Measurements from ENCODE around the gene BICDL2.
"Not testable (repeated sequence)": the region's sequence is repeated elsewhere in the genome, so short reads cannot be mapped to it uniquely, and the experiment has no call there.

Gene BICDL2

DNA sequence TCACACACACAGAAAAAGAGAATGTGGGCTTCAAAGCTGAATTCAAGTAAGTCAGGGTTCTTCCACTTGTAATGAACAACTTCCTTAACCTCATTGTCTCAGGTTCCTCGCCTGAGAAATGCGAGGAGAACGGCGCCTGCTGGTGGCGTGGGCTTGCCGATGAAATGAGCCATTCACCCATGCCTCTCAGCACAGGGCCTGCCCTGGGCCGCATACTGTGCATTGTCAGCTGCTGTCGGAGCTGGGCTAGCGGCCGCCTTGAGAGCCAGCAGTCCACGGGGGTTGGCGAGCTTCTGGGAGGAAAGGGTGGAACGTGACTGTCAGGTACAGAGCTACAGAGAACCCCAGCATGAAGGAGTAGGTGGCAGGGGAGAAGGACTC is 16.6 kb upstream of the BICDL2 start:
- H3K9me3 ChIP-seq (ENCODE audit: insufficient read depth, low read depth, low read length); H3K36me3 ChIP-seq (ENCODE audit: insufficient read depth, low read depth, low read length); H3K4me1 ChIP-seq (ENCODE audit: insufficient read depth, low read length); H3K4me3 ChIP-seq (ENCODE audit: low read length); H3K27ac ChIP-seq (ENCODE audit: low read length); H3K9ac ChIP-seq (ENCODE audit: low read depth, low read length): not testable (repeated sequence)
- H3K27me3 ChIP-seq (ENCODE audit: insufficient read depth, low read length): peaks cover 48% of the 10 kb centered on the region

GRCh38 chr16:3052571-3053329 is 16.0 kb upstream of the BICDL2 start:
- not testable (repeated sequence) for H3K4me1 ChIP-seq (ENCODE audit: insufficient read depth, low read length)

DNA sequence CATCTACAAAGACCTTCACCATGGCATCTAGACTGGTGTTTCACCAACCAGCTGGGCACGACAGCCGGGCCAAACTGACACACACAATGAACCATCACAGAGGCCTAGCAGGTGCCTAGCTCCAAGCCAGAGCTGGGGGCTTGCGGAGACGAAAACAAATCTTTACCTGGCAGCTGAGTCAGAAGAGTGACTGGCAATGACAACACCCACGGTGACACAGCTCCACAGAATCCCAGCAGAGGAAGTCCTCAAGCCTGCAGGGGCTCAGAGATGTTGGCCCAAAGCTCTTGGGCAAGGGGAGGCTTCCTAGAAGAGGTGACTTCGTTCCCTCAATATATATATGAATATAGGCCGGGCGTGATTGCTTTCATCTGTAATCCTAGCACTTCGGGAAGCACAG is 14.8 kb upstream of the BICDL2 start:
- no peaks in the 10 kb centered on the region for H3K36me3 ChIP-seq (ENCODE audit: insufficient read depth, low read depth, low read length)
- H3K27me3 ChIP-seq (ENCODE audit: insufficient read depth, low read length): peaks cover 56% of the 10 kb centered on the region
- no peaks in the 10 kb centered on the region; the same call in 1 of the 2 replicates for H3K4me1 ChIP-seq (ENCODE audit: insufficient read depth, low read length)
- no peak overlapping the region for H3K4me3 ChIP-seq (ENCODE audit: low read length)
- no peaks in the 10 kb centered on the region for H3K9me3 ChIP-seq (ENCODE audit: insufficient read depth, low read depth, low read length)
- H3K27ac ChIP-seq (ENCODE audit: low read length): no peak overlapping the region
- no peak overlapping the region for H3K9ac ChIP-seq (ENCODE audit: low read depth, low read length)

More at GRCh38 chr16:3052571-3053329, 16.0 kb upstream of the BICDL2 start:
- not testable (repeated sequence) for H3K9me3 ChIP-seq (ENCODE audit: insufficient read depth, low read depth, low read length); H3K27ac ChIP-seq (ENCODE audit: low read length); H3K4me3 ChIP-seq (ENCODE audit: low read length); H3K9ac ChIP-seq (ENCODE audit: low read depth, low read length); H3K36me3 ChIP-seq (ENCODE audit: insufficient read depth, low read depth, low read length)
- peaks cover 49% of the 10 kb centered on the region for H3K27me3 ChIP-seq (ENCODE audit: insufficient read depth, low read length)

DNA sequence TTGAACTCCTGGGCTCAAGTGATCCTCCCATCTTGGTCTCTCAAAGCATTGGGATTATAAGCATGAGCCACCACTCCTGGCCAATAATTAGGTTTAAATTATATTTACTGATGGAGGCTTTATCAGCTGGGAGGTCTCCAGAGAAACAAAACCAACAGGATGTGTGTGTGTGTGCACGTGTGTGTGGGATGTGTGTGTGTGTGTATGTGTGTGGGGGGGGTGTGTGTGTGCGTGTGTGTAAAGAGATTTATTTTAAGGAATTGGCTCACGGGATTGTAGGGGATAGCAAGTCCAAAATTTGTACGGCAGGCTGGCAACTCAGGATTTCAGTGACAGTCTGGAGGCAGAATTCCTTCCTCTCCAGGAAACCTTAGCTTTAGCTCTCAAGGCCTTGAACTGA is 14.3 kb upstream of the BICDL2 start:
- Histone ChIP-seq H3K9ac (ENCODE audit: low read depth, low read length) (no peak overlapping the region), H3K4me1 (ENCODE audit: insufficient read depth, low read length) (no peaks in the 10 kb centered on the region; the same call in 1 of the 2 replicates), H3K4me3 (ENCODE audit: low read length) (no peak overlapping the region), H3K27ac (ENCODE audit: low read length) (no peak overlapping the region), H3K27me3 (ENCODE audit: insufficient read depth, low read length) (peaks cover 60% of the 10 kb centered on the region), H3K9me3 (ENCODE audit: insufficient read depth, low read depth, low read length) (no peaks in the 10 kb centered on the region), H3K36me3 (ENCODE audit: insufficient read depth, low read depth, low read length) (no peaks in the 10 kb centered on the region)

DNA sequence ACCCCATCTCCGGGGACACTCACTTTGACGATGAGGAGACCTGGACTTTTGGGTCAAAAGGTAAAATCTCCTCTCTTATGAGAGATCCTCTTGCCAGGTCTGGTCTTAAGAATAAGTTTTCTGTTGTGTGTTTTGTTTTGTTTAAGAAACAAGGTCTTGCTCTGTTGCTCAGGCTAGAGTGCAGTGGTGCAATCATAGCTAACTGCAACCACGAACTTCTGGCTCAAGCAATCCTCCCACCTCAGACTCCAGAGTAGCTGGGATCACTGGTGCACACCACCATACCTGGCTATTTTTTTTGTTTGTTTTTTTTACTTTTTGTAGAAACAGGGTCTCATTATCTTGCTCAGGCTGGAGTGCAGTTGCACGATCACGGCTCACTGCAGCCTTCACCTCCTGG is 13.7 kb upstream of the BICDL2 start:
- no peak overlapping the region for H3K4me3 ChIP-seq (ENCODE audit: low read length)
- no peak overlapping the region for H3K27ac ChIP-seq (ENCODE audit: low read length)
- no peak overlapping the region for H3K9ac ChIP-seq (ENCODE audit: low read depth, low read length)
- H3K4me1 ChIP-seq (ENCODE audit: insufficient read depth, low read length): no peaks in the 10 kb centered on the region; the same call in 1 of the 2 replicates
- peaks cover 62% of the 10 kb centered on the region for H3K27me3 ChIP-seq (ENCODE audit: insufficient read depth, low read length)
- no peaks in the 10 kb centered on the region for H3K36me3 ChIP-seq (ENCODE audit: insufficient read depth, low read depth, low read length)
- no peaks in the 10 kb centered on the region for H3K9me3 ChIP-seq (ENCODE audit: insufficient read depth, low read depth, low read length)

DNA sequence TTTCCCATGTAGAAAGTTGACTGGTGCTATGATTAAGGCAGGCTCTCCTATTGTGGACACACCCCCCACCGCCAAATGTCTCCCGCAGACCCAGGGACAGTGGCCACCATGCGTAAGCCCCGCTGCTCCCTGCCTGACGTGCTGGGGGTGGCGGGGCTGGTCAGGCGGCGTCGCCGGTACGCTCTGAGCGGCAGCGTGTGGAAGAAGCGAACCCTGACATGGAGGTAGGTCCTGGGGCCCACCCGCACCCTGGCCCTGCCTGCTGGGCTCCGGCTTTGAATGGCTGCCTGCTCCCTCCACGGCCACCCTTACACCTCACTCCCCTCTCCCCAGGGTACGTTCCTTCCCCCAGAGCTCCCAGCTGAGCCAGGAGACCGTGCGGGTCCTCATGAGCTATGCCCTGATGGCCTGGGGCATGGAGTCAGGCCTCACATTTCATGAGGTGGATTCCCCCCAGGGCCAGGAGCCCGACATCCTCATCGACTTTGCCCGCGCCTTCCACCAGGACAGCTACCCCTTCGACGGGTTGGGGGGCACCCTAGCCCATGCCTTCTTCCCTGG is 13.3 kb upstream of the BICDL2 start:
- Histone ChIP-seq H3K36me3 (ENCODE audit: insufficient read depth, low read depth, low read length) (no peaks in the 10 kb centered on the region), H3K27ac (ENCODE audit: low read length) (no peak overlapping the region), H3K4me3 (ENCODE audit: low read length) (no peak overlapping the region), H3K27me3 (ENCODE audit: insufficient read depth, low read length) (peaks cover 64% of the 10 kb centered on the region), H3K4me1 (ENCODE audit: insufficient read depth, low read length) (no peaks in the 10 kb centered on the region; the same call in 1 of the 2 replicates), H3K9ac (ENCODE audit: low read depth, low read length) (no peak overlapping the region), H3K9me3 (ENCODE audit: insufficient read depth, low read depth, low read length) (no peaks in the 10 kb centered on the region)

GRCh38 chr16:3047387-3047720 is 10.6 kb upstream of the BICDL2 start:
- H3K9ac ChIP-seq (ENCODE audit: low read depth, low read length): peak overlapping the region; percentile 27; the same call in 1 of the 2 replicates
- no peaks in the 10 kb centered on the region for H3K36me3 ChIP-seq (ENCODE audit: insufficient read depth, low read depth, low read length)
- no peaks in the 10 kb centered on the region for H3K9me3 ChIP-seq (ENCODE audit: insufficient read depth, low read depth, low read length)
- H3K4me1 ChIP-seq (ENCODE audit: insufficient read depth, low read length): no peaks in the 10 kb centered on the region; the same call in 1 of the 2 replicates
- H3K4me3 ChIP-seq (ENCODE audit: low read length): peak overlapping the region; percentile 70
- peaks cover 87% of the 10 kb centered on the region for H3K27me3 ChIP-seq (ENCODE audit: insufficient read depth, low read length)
- H3K27ac ChIP-seq (ENCODE audit: low read length): no peak overlapping the region

- no peaks in the 10 kb centered on the region for H3K36me3 ChIP-seq (ENCODE audit: insufficient read depth, low read depth, low read length)
- no peak overlapping the region for H3K27ac ChIP-seq (ENCODE audit: low read length)
- H3K9me3 ChIP-seq (ENCODE audit: insufficient read depth, low read depth, low read length): no peaks in the 10 kb centered on the region
- peaks cover 90% of the 10 kb centered on the region for H3K27me3 ChIP-seq (ENCODE audit: insufficient read depth, low read length)
- H3K4me3 ChIP-seq (ENCODE audit: low read length): peak overlapping the region; percentile 70
- H3K9ac ChIP-seq (ENCODE audit: low read depth, low read length): peak overlapping the region; percentile 27; the same call in 1 of the 2 replicates
- H3K4me1 ChIP-seq (ENCODE audit: insufficient read depth, low read length): no peaks in the 10 kb centered on the region; the same call in 1 of the 2 replicates
Measured at GRCh38 chr16:3046641-3047386, 10.1 kb upstream of the BICDL2 start.

DNA sequence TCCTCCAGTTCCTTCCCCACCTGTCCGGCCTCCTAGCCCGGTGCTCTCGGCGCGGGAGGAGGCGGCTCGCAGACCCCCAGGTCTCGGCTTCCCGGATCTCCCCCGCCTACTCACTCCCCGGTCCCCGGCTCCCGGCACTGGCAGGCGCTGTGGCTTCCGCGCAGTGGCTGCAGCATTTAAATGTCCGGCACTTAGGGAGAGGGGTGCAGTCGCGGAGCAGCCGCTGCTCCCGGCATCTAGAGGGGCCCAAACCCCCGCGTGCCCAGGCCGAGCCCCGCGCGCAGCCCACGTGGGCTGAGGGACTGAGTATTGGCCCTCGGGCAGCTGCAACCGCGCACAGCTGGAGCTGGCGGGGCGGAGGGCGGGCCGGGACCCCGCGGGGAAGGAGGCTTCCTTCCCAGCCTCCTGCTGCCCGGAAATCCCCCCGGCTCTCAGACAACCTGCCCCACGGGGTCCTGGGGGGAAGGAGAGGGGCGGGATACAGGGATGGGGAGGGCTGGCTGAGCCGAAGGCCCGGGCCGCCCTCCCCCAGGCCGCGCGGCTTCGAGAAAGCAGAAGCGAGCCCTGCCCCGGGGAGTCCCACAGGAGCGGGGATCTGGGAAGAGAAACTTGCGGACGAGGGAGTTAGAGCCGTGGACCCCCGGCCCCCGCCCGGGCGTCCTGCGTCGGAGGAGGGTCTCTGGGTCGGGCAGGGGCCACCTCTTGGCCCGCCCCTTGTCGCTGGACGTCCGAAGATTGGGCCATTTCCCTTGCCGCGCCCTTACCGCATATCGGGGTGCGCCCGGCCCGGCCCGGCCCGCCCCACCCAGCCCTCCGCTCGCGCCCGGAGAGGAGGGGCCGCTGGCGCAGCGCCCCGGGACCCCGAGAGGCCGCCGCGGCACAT is 9.3 kb upstream of the BICDL2 start, which contains the start of gene MMP25:
Gene MMP25 (plus strand): TSS at position 804 of the 883 bp plus-strand sequence. CDS start 357 bp downstream, outside the sequence.
- Histone ChIP-seq H3K9ac (ENCODE audit: low read depth, low read length) (peak within 1 kb of the TSS; percentile 47; the same call in 1 of the 2 replicates), H3K27ac (ENCODE audit: low read length) (no peak within 1 kb of the TSS), H3K4me1 (ENCODE audit: insufficient read depth, low read length) (no peaks in the 10 kb centered on the region; the same call in 1 of the 2 replicates), H3K27me3 (ENCODE audit: insufficient read depth, low read length) (peaks cover 88% of the 10 kb centered on the region), H3K36me3 (ENCODE audit: insufficient read depth, low read depth, low read length) (no peaks in the 10 kb centered on the region), H3K4me3 (ENCODE audit: low read length) (peak within 1 kb of the TSS; percentile 70), H3K9me3 (ENCODE audit: insufficient read depth, low read depth, low read length) (no peaks in the 10 kb centered on the region)

- Histone ChIP-seq H3K4me1 (ENCODE audit: insufficient read depth, low read length) (no peaks in the 10 kb centered on the region; the same call in 1 of the 2 replicates), H3K9me3 (ENCODE audit: insufficient read depth, low read depth, low read length) (no peaks in the 10 kb centered on the region), H3K27me3 (ENCODE audit: insufficient read depth, low read length) (peaks cover 75% of the 10 kb centered on the region), H3K36me3 (ENCODE audit: insufficient read depth, low read depth, low read length) (no peaks in the 10 kb centered on the region), H3K27ac (ENCODE audit: low read length) (no peak overlapping the region), H3K4me3 (ENCODE audit: low read length) (peak overlapping the region; percentile 70; the same call in 1 of the 2 replicates), H3K9ac (ENCODE audit: low read depth, low read length) (no peak overlapping the region)
Measured at GRCh38 chr16:3044708-3045107, 8.0 kb upstream of the BICDL2 start.

GRCh38 chr16:3042376-3042775 is 5.6 kb upstream of the BICDL2 start:
- Histone ChIP-seq H3K9me3 (ENCODE audit: insufficient read depth, low read depth, low read length) (no peaks in the 10 kb centered on the region), H3K4me1 (ENCODE audit: insufficient read depth, low read length) (peaks cover 4% of the 10 kb centered on the region; the same call in 1 of the 2 replicates), H3K9ac (ENCODE audit: low read depth, low read length) (no peak overlapping the region), H3K27me3 (ENCODE audit: insufficient read depth, low read length) (peaks cover 70% of the 10 kb centered on the region), H3K36me3 (ENCODE audit: insufficient read depth, low read depth, low read length) (no peaks in the 10 kb centered on the region), H3K27ac (ENCODE audit: low read length) (no peak overlapping the region), H3K4me3 (ENCODE audit: low read length) (no peak overlapping the region)

Measured in iPS-20b (cell line).